HCT116 (cell line): Measurements from ENCODE around the gene FAM227B. TPM values are rescaled to one million over a fixed set of nuclear protein-coding genes. Genes with fewer than 3 reads are reported as not detected.

Source experiments
- ATAC-seq: fragments of 200-7000 bp; cut with Tn5 transposase; 2 replicates; pipeline ENCODE4 v1.9.1; 2020; ENCODE audit warnings: mild to moderate bottlenecking, moderate library complexity
- BruUV-seq: library from RNA; stranded (reverse); fragments of 400-500 nt; replicated peaks from 2 replicates; lab custom pipeline; 2021; lab: Mats Ljungman, UMichigan
- CTCF ChIA-PET: fragments of 300-600 bp; sonication (Branson Sonifier 250); formaldehyde crosslinking; loops from one replicate; lab custom pipeline; 2021; ENCODE audit warnings: antibody characterized with exemption; lab: Charles Lee
- POLR2A ChIA-PET: fragments of 300-600, 350-600 bp; sonication (Branson Sonifier 250); formaldehyde crosslinking; loops from one replicate; lab custom pipeline; 2021; ENCODE audit warnings: antibody characterized with exemption; lab: Charles Lee
- RAD21 ChIA-PET, 2 experiments: fragments of 300-600 bp; sonication (Branson Sonifier 250); formaldehyde crosslinking; loops; one replicate each; lab custom pipeline; 2023; ENCODE audit warnings: low total read pairs in 2 of 2; ENCODE audit not compliant: uncharacterized antibody in 2 of 2, unreplicated experiment in 2 of 2, low non-redundant PET in 1 of 2; lab: Charles Lee
- DNase-seq: peaks from one replicate; pipeline ENCODE4 v3.0.0-alpha.2; 2010; ENCODE audit warnings: low read depth, low spot score
- H2AFZ ChIP-seq: fragments of 200-600 bp; shearing (Covaris generic), sonication (generic); 2 replicates; pipeline ENCODE4 v1.6.1; 2017; ENCODE audit warnings: low read depth, mixed run types, mixed read lengths, antibody characterized with exemption, low read length; ENCODE audit not compliant: poor library complexity, severe bottlenecking
- H3K27ac ChIP-seq: 2 replicates; pipeline ENCODE4 v1.5.1; 2012; ENCODE audit warnings: low read depth, low read length
- H3K27me3 ChIP-seq: fragments of 200-600 bp; sonication (generic); 2 replicates; pipeline ENCODE4 v1.6.1; 2016; ENCODE audit warnings: mixed run types, low read length, mixed read lengths; ENCODE audit not compliant: insufficient read depth
- H3K36me3 ChIP-seq, 2 experiments: fragments of 200-500 bp in 1 of 2; fragments of 200-600 bp in 1 of 2; sonication (Bioruptor generic) in 1 of 2; sonication (generic) in 1 of 2; 2 replicates each; pipeline versions ENCODE4 v1.5.1 to v1.6.1; 2014 to 2016; ENCODE audit warnings: low read length in 2 of 2, inconsistent platforms in 1 of 2, mixed read lengths in 1 of 2, mixed run types in 1 of 2; ENCODE audit not compliant: insufficient read depth in 2 of 2, control insufficient read depth in 1 of 2
- H3K4me1 ChIP-seq, 2 experiments: fragments of 200-600 bp in 1 of 2; sonication (generic) in 1 of 2; 2 replicates each; pipeline versions ENCODE4 v1.5.1 to v1.6.1; 2012 to 2017; ENCODE audit warnings: low read length in 2 of 2, inconsistent platforms in 1 of 2, mild to moderate bottlenecking in 1 of 2, mixed read lengths in 1 of 2, mixed run types in 1 of 2, moderate library complexity in 1 of 2; ENCODE audit not compliant: insufficient read depth in 2 of 2, control insufficient read depth in 1 of 2
- H3K4me2 ChIP-seq: fragments of 200-600 bp; sonication (generic); 2 replicates; pipeline ENCODE4 v1.6.1; 2017; ENCODE audit warnings: mixed run types, low read length, mixed read lengths
- H3K4me3 ChIP-seq, 2 experiments: fragments of 200-600 bp in 1 of 2; sonication (generic) in 1 of 2; replicated peaks in 1 of 2; 2 replicates each; pipeline ENCODE4 v1.5.1; 2011 to 2016; ENCODE audit warnings: low read length in 2 of 2, control low read depth in 1 of 2, low read depth in 1 of 2, mild to moderate bottlenecking in 1 of 2, mixed read lengths in 1 of 2, mixed run types in 1 of 2
- H3K79me2 ChIP-seq: fragments of 200-600 bp; sonication (generic); 2 replicates; pipeline ENCODE4 v1.6.1; 2017; ENCODE audit warnings: mild to moderate bottlenecking, mixed run types, low read length, moderate library complexity, mixed read lengths; ENCODE audit not compliant: insufficient read depth
- H3K9ac ChIP-seq: fragments of 200-600 bp; sonication (generic); 2 replicates; pipeline ENCODE4 v1.6.1; 2016; ENCODE audit warnings: low read length, mixed read lengths
- H3K9me2 ChIP-seq: fragments of 200-600 bp; sonication (generic), shearing (Covaris generic); 2 replicates; pipeline ENCODE4 v1.6.1; 2017; ENCODE audit warnings: mixed run types, mild to moderate bottlenecking, moderate library complexity; ENCODE audit not compliant: insufficient read depth
- H3K9me3 ChIP-seq, 2 experiments: fragments of 200-500 bp in 1 of 2; fragments of 200-600 bp in 1 of 2; sonication (Bioruptor generic) in 1 of 2; sonication (generic) in 1 of 2; 2 replicates each; pipeline ENCODE4 v1.6.1; 2014 to 2017; ENCODE audit warnings: low read length in 2 of 2, mixed read lengths in 2 of 2, inconsistent platforms in 1 of 2, low read depth in 1 of 2, mild to moderate bottlenecking in 1 of 2, mixed run types in 1 of 2, moderate library complexity in 1 of 2; ENCODE audit not compliant: control insufficient read depth in 1 of 2, insufficient read depth in 1 of 2
- H4K20me1 ChIP-seq: fragments of 200-600 bp; sonication (generic), shearing (Covaris generic); 2 replicates; pipeline ENCODE4 v1.6.1; 2017; ENCODE audit warnings: mixed run types, mild to moderate bottlenecking, moderate library complexity; ENCODE audit not compliant: insufficient read depth
- ELF1 ChIP-seq: IDR thresholded peaks from 2 replicates; pipeline ENCODE4 v1.6.1; 2012; ENCODE audit warnings: low read depth, borderline replicate concordance
- EZH2 ChIP-seq: fragments of 200-600 bp; sonication (generic); IDR thresholded peaks from 2 replicates; pipeline ENCODE4 v1.6.1; 2017; ENCODE audit warnings: antibody characterized with exemption, mixed run types
- EZH2phosphoT487 ChIP-seq: fragments of 200-600 bp; IDR thresholded peaks from 2 replicates; pipeline ENCODE4 v1.6.1; 2018; ENCODE audit warnings: antibody characterized with exemption, borderline replicate concordance
- JUND ChIP-seq: IDR thresholded peaks from 2 replicates; pipeline ENCODE4 v1.6.1; 2012
- POLR2A ChIP-seq: IDR thresholded peaks from 2 replicates; pipeline ENCODE4 v1.7.0; 2011; ENCODE audit warnings: borderline replicate concordance; ENCODE audit not compliant: insufficient read depth, insufficient read length; ENCODE audit errors: extremely low read depth
- POLR2AphosphoS5 ChIP-seq: IDR thresholded peaks from 2 replicates; pipeline ENCODE4 v1.6.1; 2011; ENCODE audit warnings: mild to moderate bottlenecking, low read depth, low read length, moderate library complexity
- SIN3A ChIP-seq: IDR thresholded peaks from 2 replicates; pipeline ENCODE4 v1.6.1; 2012; ENCODE audit warnings: low read depth
- SP1 ChIP-seq: IDR thresholded peaks from 2 replicates; pipeline ENCODE4 v1.6.1; 2012; ENCODE audit warnings: low read depth
- SRF ChIP-seq: IDR thresholded peaks from 2 replicates; pipeline ENCODE4 v1.6.1; 2012; ENCODE audit warnings: low read depth
- TCF7L2 ChIP-seq: IDR thresholded peaks from 2 replicates; pipeline ENCODE4 v1.7.0; 2011; ENCODE audit warnings: borderline replicate concordance, inconsistent platforms; ENCODE audit not compliant: insufficient read depth, insufficient read length; ENCODE audit errors: extremely low read depth
- YY1 ChIP-seq: IDR thresholded peaks from 2 replicates; pipeline ENCODE4 v1.6.1; 2011; ENCODE audit warnings: low read length, low read depth, moderate library complexity, mild to moderate bottlenecking; ENCODE audit not compliant: insufficient replicate concordance; ENCODE audit errors: extremely low read depth
- ZFX ChIP-seq: fragments of 450-650 bp; IDR thresholded peaks from 2 replicates; pipeline ENCODE4 v1.6.1; 2017
- intact Hi-C: fragments of 100-400 bp; cut with micrococcal nuclease; formaldehyde crosslinking; loops from 2 replicates; pipeline ENCODE4 v1.10.0; 2022
- total RNA-seq: library from RNA; stranded (reverse); gene quantifications from one replicate; pipeline ENCODE4 v1.2.1, GENCODE V29; 2021; ENCODE audit not compliant: unreplicated experiment
- TF ChIP-seq, protein P1 (sequence below): IDR thresholded peaks from 2 replicates; pipeline ENCODE4 v1.6.1; 2012
- TF ChIP-seq, protein P2 (sequence below): IDR thresholded peaks from 2 replicates; pipeline ENCODE4 v1.6.1; 2011; ENCODE audit warnings: mild to moderate bottlenecking, low read length, moderate library complexity; ENCODE audit not compliant: insufficient replicate concordance; ENCODE audit errors: extremely low read depth
- TF ChIP-seq, protein P3 (sequence below), 3 experiments: fragments of 200-600 bp in 1 of 3; sonication (generic) in 1 of 3; IDR thresholded peaks in 2 of 3; conservative IDR thresholded peaks in 1 of 3; 2 replicates each; pipeline ENCODE4 v1.5.1; 2012 to 2017; ENCODE audit warnings: low read depth in 2 of 3, low read length in 2 of 3, antibody characterized with exemption in 1 of 3, borderline replicate concordance in 1 of 3, control low read depth in 1 of 3, mild to moderate bottlenecking in 1 of 3, mixed read lengths in 1 of 3, mixed run types in 1 of 3, moderate library complexity in 1 of 3; ENCODE audit not compliant: insufficient read depth in 1 of 3
- TF ChIP-seq, protein P4 (sequence below): IDR thresholded peaks from 2 replicates; pipeline ENCODE4 v1.6.1; 2012; ENCODE audit warnings: low read depth
- TF ChIP-seq, protein P5 (sequence below): IDR thresholded peaks from 2 replicates; pipeline ENCODE4 v1.6.1; 2012

The FAM227B gene
- total RNA-seq, 1 experiment from 2014 or later, result 6.9 TPM

DNA sequence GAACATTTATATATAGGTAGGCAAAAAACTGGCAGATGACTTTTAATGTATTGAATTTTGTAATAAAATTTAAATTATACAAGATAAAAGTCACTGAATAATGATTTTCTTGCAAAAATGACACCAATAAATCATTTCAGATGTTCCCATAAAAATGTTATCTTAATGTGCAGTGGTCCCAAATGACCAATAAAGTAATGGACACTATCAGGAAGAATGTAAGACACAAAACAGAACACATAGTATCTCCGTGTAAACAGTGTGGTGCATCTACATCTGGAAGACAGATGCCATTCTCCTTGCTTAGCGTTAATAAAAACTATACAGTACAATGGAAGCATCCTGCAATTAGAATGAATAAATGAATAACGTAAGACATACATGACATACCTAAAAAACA is 156.1 kb downstream of the FAM227B start:
- RAD21 ChIA-PET, result no interaction called here
- CTCF ChIA-PET, result no interaction called here
- no peak overlapping the region for H2AFZ ChIP-seq
- no peak overlapping the region for H3K9ac ChIP-seq
- H3K9me2 ChIP-seq, result no peaks in the 10 kb centered on the region
- ATAC-seq (no peak), DNase-seq (no peak)
- BruUV-seq, result no TSS peak
- H3K9me3 ChIP-seq, result no peaks in the 10 kb centered on the region
- no peaks in the 10 kb centered on the region for H3K27me3 ChIP-seq
- H4K20me1 ChIP-seq, result no peaks in the 10 kb centered on the region
- no peaks in the 10 kb centered on the region for H3K36me3 ChIP-seq
- POLR2A ChIA-PET, result no interaction called here
- H3K79me2 ChIP-seq, result no peaks in the 10 kb centered on the region
- H3K27ac ChIP-seq, result no peak overlapping the region
- H3K4me2 ChIP-seq, result no peak overlapping the region
- intact Hi-C loops, result no loop called here
- TF ChIP-seq, protein P1, sequence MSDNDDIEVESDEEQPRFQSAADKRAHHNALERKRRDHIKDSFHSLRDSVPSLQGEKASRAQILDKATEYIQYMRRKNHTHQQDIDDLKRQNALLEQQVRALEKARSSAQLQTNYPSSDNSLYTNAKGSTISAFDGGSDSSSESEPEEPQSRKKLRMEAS, result no peak
- TF ChIP-seq YY1 (no peak), TCF7L2 (no peak), EZH2 (no peak), SP1 (no peak), POLR2A (no peak), EZH2phosphoT487 (no peak), ZFX (no peak), SRF (no peak), ELF1 (no peak), SIN3A (no peak), JUND (no peak), POLR2AphosphoS5 (no peak)
- TF ChIP-seq, protein P2, sequence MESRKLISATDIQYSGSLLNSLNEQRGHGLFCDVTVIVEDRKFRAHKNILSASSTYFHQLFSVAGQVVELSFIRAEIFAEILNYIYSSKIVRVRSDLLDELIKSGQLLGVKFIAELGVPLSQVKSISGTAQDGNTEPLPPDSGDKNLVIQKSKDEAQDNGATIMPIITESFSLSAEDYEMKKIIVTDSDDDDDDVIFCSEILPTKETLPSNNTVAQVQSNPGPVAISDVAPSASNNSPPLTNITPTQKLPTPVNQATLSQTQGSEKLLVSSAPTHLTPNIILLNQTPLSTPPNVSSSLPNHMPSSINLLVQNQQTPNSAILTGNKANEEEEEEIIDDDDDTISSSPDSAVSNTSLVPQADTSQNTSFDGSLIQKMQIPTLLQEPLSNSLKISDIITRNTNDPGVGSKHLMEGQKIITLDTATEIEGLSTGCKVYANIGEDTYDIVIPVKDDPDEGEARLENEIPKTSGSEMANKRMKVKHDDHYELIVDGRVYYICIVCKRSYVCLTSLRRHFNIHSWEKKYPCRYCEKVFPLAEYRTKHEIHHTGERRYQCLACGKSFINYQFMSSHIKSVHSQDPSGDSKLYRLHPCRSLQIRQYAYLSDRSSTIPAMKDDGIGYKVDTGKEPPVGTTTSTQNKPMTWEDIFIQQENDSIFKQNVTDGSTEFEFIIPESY, result no peak
- TF ChIP-seq, protein P3, sequence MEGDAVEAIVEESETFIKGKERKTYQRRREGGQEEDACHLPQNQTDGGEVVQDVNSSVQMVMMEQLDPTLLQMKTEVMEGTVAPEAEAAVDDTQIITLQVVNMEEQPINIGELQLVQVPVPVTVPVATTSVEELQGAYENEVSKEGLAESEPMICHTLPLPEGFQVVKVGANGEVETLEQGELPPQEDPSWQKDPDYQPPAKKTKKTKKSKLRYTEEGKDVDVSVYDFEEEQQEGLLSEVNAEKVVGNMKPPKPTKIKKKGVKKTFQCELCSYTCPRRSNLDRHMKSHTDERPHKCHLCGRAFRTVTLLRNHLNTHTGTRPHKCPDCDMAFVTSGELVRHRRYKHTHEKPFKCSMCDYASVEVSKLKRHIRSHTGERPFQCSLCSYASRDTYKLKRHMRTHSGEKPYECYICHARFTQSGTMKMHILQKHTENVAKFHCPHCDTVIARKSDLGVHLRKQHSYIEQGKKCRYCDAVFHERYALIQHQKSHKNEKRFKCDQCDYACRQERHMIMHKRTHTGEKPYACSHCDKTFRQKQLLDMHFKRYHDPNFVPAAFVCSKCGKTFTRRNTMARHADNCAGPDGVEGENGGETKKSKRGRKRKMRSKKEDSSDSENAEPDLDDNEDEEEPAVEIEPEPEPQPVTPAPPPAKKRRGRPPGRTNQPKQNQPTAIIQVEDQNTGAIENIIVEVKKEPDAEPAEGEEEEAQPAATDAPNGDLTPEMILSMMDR (IDR thresholded peaks at IDR 0.05 in 2 of 3, conservative IDR thresholded peaks at IDR 0.05 in 1 of 3; ENCODE audit: borderline replicate concordance in 1 of 3, insufficient read depth in 1 of 3, low read depth in 2 of 3, low read length in 2 of 3), result no peak
- TF ChIP-seq, protein P4, sequence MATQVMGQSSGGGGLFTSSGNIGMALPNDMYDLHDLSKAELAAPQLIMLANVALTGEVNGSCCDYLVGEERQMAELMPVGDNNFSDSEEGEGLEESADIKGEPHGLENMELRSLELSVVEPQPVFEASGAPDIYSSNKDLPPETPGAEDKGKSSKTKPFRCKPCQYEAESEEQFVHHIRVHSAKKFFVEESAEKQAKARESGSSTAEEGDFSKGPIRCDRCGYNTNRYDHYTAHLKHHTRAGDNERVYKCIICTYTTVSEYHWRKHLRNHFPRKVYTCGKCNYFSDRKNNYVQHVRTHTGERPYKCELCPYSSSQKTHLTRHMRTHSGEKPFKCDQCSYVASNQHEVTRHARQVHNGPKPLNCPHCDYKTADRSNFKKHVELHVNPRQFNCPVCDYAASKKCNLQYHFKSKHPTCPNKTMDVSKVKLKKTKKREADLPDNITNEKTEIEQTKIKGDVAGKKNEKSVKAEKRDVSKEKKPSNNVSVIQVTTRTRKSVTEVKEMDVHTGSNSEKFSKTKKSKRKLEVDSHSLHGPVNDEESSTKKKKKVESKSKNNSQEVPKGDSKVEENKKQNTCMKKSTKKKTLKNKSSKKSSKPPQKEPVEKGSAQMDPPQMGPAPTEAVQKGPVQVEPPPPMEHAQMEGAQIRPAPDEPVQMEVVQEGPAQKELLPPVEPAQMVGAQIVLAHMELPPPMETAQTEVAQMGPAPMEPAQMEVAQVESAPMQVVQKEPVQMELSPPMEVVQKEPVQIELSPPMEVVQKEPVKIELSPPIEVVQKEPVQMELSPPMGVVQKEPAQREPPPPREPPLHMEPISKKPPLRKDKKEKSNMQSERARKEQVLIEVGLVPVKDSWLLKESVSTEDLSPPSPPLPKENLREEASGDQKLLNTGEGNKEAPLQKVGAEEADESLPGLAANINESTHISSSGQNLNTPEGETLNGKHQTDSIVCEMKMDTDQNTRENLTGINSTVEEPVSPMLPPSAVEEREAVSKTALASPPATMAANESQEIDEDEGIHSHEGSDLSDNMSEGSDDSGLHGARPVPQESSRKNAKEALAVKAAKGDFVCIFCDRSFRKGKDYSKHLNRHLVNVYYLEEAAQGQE, result no peak
- TF ChIP-seq, protein P5, sequence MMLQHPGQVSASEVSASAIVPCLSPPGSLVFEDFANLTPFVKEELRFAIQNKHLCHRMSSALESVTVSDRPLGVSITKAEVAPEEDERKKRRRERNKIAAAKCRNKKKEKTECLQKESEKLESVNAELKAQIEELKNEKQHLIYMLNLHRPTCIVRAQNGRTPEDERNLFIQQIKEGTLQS, result no peak
- H3K4me3 ChIP-seq, result no peak overlapping the region
- H3K4me1 ChIP-seq, result no peaks in the 10 kb centered on the region
